ENCODE data around the gene ZNF532.

GRCh38 chr18:59022167-59022945, 157.7 kb downstream of the ZNF532 start:
- TF ChIP-seq, protein P1, sequence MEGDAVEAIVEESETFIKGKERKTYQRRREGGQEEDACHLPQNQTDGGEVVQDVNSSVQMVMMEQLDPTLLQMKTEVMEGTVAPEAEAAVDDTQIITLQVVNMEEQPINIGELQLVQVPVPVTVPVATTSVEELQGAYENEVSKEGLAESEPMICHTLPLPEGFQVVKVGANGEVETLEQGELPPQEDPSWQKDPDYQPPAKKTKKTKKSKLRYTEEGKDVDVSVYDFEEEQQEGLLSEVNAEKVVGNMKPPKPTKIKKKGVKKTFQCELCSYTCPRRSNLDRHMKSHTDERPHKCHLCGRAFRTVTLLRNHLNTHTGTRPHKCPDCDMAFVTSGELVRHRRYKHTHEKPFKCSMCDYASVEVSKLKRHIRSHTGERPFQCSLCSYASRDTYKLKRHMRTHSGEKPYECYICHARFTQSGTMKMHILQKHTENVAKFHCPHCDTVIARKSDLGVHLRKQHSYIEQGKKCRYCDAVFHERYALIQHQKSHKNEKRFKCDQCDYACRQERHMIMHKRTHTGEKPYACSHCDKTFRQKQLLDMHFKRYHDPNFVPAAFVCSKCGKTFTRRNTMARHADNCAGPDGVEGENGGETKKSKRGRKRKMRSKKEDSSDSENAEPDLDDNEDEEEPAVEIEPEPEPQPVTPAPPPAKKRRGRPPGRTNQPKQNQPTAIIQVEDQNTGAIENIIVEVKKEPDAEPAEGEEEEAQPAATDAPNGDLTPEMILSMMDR (IDR thresholded peaks at IDR 0.05; ENCODE audit: borderline replicate concordance, extremely low read depth, low read length, poor library complexity, severe bottlenecking), result no peak
- TF ChIP-seq EZH2 (IDR thresholded peaks at IDR 0.05; ENCODE audit: borderline replicate concordance, low read depth, low read length, severe bottlenecking), result no peak

All from DND-41 (cell line).